K562 (cell line): ENCODE measurements around the gene DARS2. TPM values are rescaled to one million over a fixed set of nuclear protein-coding genes. Genes with fewer than 3 reads are reported as not detected.

ENCODE experiments used
- ATAC-seq: fragments of 200-7000 bp; cut with Tn5 transposase; 3 replicates; pipeline ENCODE4 v1.9.1; 2020; ENCODE audit warnings: moderate library complexity
- BruUV-seq: library from RNA; stranded (reverse); fragments of 400-500 nt; replicated peaks from 2 replicates; lab custom pipeline; 2021; lab: Mats Ljungman, UMichigan
- CTCF ChIA-PET: fragments of 300-600 bp; formaldehyde crosslinking; extraction: SDS; loops from one replicate; lab custom pipeline; 2021; ENCODE audit warnings: low intra/inter-chr PET ratio; lab: Yijun Ruan, JAX
- POLR2A ChIA-PET: fragments of 300-600, 350-650 bp; sonication (Branson Sonifier 250); formaldehyde crosslinking; extraction: SDS; loops from one replicate; lab custom pipeline; 2021; ENCODE audit warnings: antibody characterized with exemption, inconsistent platforms; lab: Yijun Ruan, JAX
- DNase-seq, 4 experiments: peaks; one replicate each; pipeline versions ENCODE4 v3.0.0 to v3.0.0-alpha.2; 2011 to 2018; ENCODE audit warnings: low spot score in 3 of 4, mixed read lengths in 3 of 4; ENCODE audit errors: extremely low read depth in 1 of 4
- FAIRE-seq: peaks from 2 replicates; lab custom pipeline; 2011; peaks lifted over from hg19 to GRCh38; lab: Jason Lieb, UNC
- H2AFZ ChIP-seq: 2 replicates; pipeline ENCODE4 v1.6.0; 2011; ENCODE audit warnings: low read depth, low read length, control low read depth, inconsistent platforms
- H3K27ac ChIP-seq: fragments of 200-600 bp; 3 replicates; pipeline ENCODE4 v1.8.0; 2011; ENCODE audit warnings: low read depth, mild to moderate bottlenecking, control low read depth, inconsistent platforms, low read length, moderate library complexity, mixed read lengths; ENCODE audit errors: extremely low read depth
- H3K27me3 ChIP-seq, 2 experiments: fragments of 300-600 bp in 1 of 2; 2 replicates in 1 of 2; 3 replicates in 1 of 2; pipeline versions ENCODE4 v1.6.0 to v1.8.0; 2011; ENCODE audit warnings: inconsistent platforms in 2 of 2, low read length in 2 of 2, mild to moderate bottlenecking in 1 of 2, mixed read lengths in 1 of 2, moderate library complexity in 1 of 2; ENCODE audit not compliant: control insufficient read depth in 2 of 2, insufficient read depth in 2 of 2
- H3K36me3 ChIP-seq: fragments of 300-600 bp; 3 replicates; pipeline ENCODE4 v1.8.0; 2011; ENCODE audit warnings: mild to moderate bottlenecking, low read length, inconsistent platforms; ENCODE audit not compliant: control insufficient read depth, insufficient read depth
- H3K4me1 ChIP-seq, 2 experiments: fragments of 200-600 bp in 1 of 2; replicated peaks in 1 of 2; 2 replicates in 1 of 2; 3 replicates in 1 of 2; pipeline versions ENCODE4 v1.5.1 to v1.8.0; 2011; ENCODE audit warnings: inconsistent platforms in 2 of 2, low read length in 2 of 2, mild to moderate bottlenecking in 1 of 2, mixed read lengths in 1 of 2, moderate library complexity in 1 of 2; ENCODE audit not compliant: control insufficient read depth in 2 of 2, insufficient read depth in 2 of 2
- H3K4me2 ChIP-seq: 2 replicates; pipeline ENCODE4 v1.6.1; 2011; ENCODE audit warnings: low read length, control low read depth, inconsistent platforms, mixed read lengths; ENCODE audit not compliant: insufficient read depth
- H3K4me3 ChIP-seq: fragments of 200-600 bp; sonication (generic), shearing (Covaris generic); 2 replicates; pipeline ENCODE4 v1.5.1; 2016; ENCODE audit warnings: control low read depth, inconsistent platforms
- H3K79me2 ChIP-seq: fragments of 200-600 bp; 3 replicates; pipeline ENCODE4 v1.8.0; 2011; ENCODE audit warnings: low read length, inconsistent platforms; ENCODE audit not compliant: control insufficient read depth, insufficient read depth
- H3K9ac ChIP-seq, 2 experiments: 2 replicates each; pipeline versions ENCODE4 v1.6.0 to v1.6.1; 2011; ENCODE audit warnings: low read depth in 2 of 2, low read length in 2 of 2, control low read depth in 1 of 2, inconsistent platforms in 1 of 2, mild to moderate bottlenecking in 1 of 2, mixed read lengths in 1 of 2; ENCODE audit not compliant: insufficient read depth in 1 of 2
- H3K9me1 ChIP-seq: one replicate; pipeline ENCODE4 v1.6.0; 2011; ENCODE audit warnings: inconsistent platforms, mild to moderate bottlenecking, low read length, moderate library complexity; ENCODE audit not compliant: control insufficient read depth, insufficient read depth
- H3K9me3 ChIP-seq: replicated peaks from 2 replicates; pipeline ENCODE4 v1.5.1; 2011; ENCODE audit warnings: low read depth, low read length, inconsistent platforms; ENCODE audit not compliant: control insufficient read depth, insufficient read depth
- H4K20me1 ChIP-seq: replicated peaks from 2 replicates; pipeline ENCODE4 v1.6.1; 2011; ENCODE audit warnings: low read length, inconsistent platforms, mixed read lengths; ENCODE audit not compliant: control insufficient read depth, insufficient read depth
- GTF2F1 ChIP-seq: IDR thresholded peaks from 2 replicates; pipeline ENCODE4 v1.6.1; 2011; ENCODE audit warnings: low read depth, low read length, improper control_type of control experiment
- KDM1A ChIP-seq, 2 experiments: fragments of 450-650 bp; IDR thresholded peaks; 2 replicates each; pipeline ENCODE4 v1.6.1; 2016; ENCODE audit warnings: mild to moderate bottlenecking in 2 of 2
- PRMT5 ChIP-seq: sonication (generic); formaldehyde crosslinking; IDR thresholded peaks from 2 replicates; pipeline ENCODE4 v1.5.0; 2020; ENCODE audit warnings: missing genetic modification reagents
- SETDB1 ChIP-seq: IDR thresholded peaks from one replicate; pipeline ENCODE4 v1.6.1; 2012; ENCODE audit warnings: low read length, control low read depth, inconsistent platforms
- TBL1XR1 ChIP-seq, 2 experiments: IDR thresholded peaks; 2 replicates each; pipeline ENCODE4 v1.6.1; 2012; ENCODE audit warnings: improper control_type of control experiment in 2 of 2, low read length in 2 of 2, mild to moderate bottlenecking in 1 of 2
- ZNF133 ChIP-seq: fragments of 250-450 bp; sonication (Bioruptor Pico); IDR thresholded peaks from 2 replicates; pipeline ENCODE4 v1.4.0; 2020; ENCODE audit warnings: mild to moderate bottlenecking
- WGBS: fragments of 100-300 bp; shearing (Covaris generic); methylation state at CpG from one replicate; pipeline ENCODE4 v1.1.6; 2016; ENCODE audit warnings: low coverage, mixed read lengths; ENCODE audit not compliant: insufficient coverage; ENCODE audit errors: missing lambda C conversion rate; 5-methylcytosine and 5-hydroxymethylcytosine counted together
- in situ Hi-C: fragments of 300-500 bp; cut with MboI; formaldehyde crosslinking; loops from 4 replicates; pipeline ENCODE4 v1.15.0; 2018; ENCODE audit warnings: inconsistent platforms, mixed read lengths
- intact Hi-C: fragments of 100-400 bp; cut with micrococcal nuclease; formaldehyde crosslinking; loops from 2 replicates; pipeline ENCODE4 v1.14.2; 2022
- polyA plus RNA-seq, 8 experiments: library from polyadenylated mRNA; depleted of rRNA in 4 of 8; stranded (reverse) in 5 of 8; unstranded in 3 of 8; fragments of >200 nt; fragmentation: Nextera tagmentation in 2 of 8; fragmentation: Illumina TruSeq in 1 of 8; extraction: Ambion mirVana in 2 of 8; extraction: Trizol in 1 of 8; gene quantifications; 2 replicates each; pipeline versions ENCODE4 v1.2.1 to v1.2.3, GENCODE V29; 2011 to 2014; ENCODE audit warnings: inconsistent platforms in 1 of 8, missing spikeins in 1 of 8
- total RNA-seq, 7 experiments: library from RNA; depleted of rRNA in 6 of 7; stranded (reverse); fragments of >200 nt in 6 of 7; fragmentation: Illumina TruSeq in 2 of 7; extraction: Trizol in 2 of 7; gene quantifications; 2 replicates each; pipeline versions ENCODE4 v1.2.1 to v1.2.3, GENCODE V29; 2011 to 2021; ENCODE audit warnings: low replicate concordance in 1 of 7
- TF ChIP-seq, protein P1 (sequence below): fragments of 250-450 bp; sonication (Bioruptor Pico); IDR thresholded peaks from 2 replicates; pipeline ENCODE4 v1.4.0; 2020

DARS2 gene
- total and polyA plus RNA-seq, 9 of the 15 experiments (the other 6 are each of a cell fraction or from before 2014, with no cell fraction given) = 36.4 to 96.7 (median 68.6) TPM

DNA sequence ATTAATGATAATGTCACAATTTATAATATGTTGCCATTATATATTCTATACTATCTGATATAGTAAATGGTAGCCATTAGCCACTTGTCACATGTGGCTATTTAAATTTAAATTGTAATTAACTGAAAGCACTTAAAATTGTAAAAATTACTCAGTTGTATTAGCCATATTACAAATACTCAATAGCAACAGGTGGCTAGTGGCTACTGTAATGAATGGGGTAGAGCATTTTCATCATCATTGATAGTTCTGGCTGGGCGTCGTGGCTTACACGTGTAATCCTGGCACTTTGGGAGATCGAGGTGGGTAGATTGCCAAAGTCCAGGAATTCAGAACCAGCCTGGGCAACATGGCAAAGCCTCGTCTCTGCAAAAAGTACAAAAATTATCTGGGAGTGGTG is 60.2 kb downstream of the DARS2 start:
- no peak for DNase-seq
- H3K4me3 ChIP-seq = no peak overlapping the region
- no peaks in the 10 kb centered on the region for H3K9me3 ChIP-seq
- WGBS = 74% methylated on average over 5 of the region's 5 CpGs
- no peak overlapping the region for H3K9ac ChIP-seq
- no peak overlapping the region for H2AFZ ChIP-seq
- ChIA-PET CTCF (no interaction called here), POLR2A (interaction anchor here (3.5 kb wide), 1 partner anchor 17 kb away, joined by 19 read pairs; the partner anchor contains the start of genes GAS5 and ZBTB37)
- in situ Hi-C loops (no loop called here), intact Hi-C loops (no loop called here)
- peaks cover 14% of the 10 kb centered on the region; the same call in 2 of the 3 replicates for H3K36me3 ChIP-seq
- no peaks in the 10 kb centered on the region for H3K9me1 ChIP-seq
- no peaks in the 10 kb centered on the region for H3K27me3 ChIP-seq
- no TSS peak for BruUV-seq
- H3K4me2 ChIP-seq = no peak overlapping the region
- H4K20me1 ChIP-seq = no peaks in the 10 kb centered on the region
- FAIRE-seq = no peak
- H3K4me1 ChIP-seq = no peaks in the 10 kb centered on the region
- H3K79me2 ChIP-seq = no peaks in the 10 kb centered on the region
- TF ChIP-seq SETDB1 (no peak), PRMT5 (CRISPR knock-in tag) (no peak), GTF2F1 (no peak), TBL1XR1 (IDR thresholded peaks at IDR 0.05; ENCODE audit: low read length in 2 of 2) (no peak), ZNF133 (CRISPR knock-in tag) (no peak), KDM1A (IDR thresholded peaks at IDR 0.05) (no peak)
- TF ChIP-seq, protein P1, sequence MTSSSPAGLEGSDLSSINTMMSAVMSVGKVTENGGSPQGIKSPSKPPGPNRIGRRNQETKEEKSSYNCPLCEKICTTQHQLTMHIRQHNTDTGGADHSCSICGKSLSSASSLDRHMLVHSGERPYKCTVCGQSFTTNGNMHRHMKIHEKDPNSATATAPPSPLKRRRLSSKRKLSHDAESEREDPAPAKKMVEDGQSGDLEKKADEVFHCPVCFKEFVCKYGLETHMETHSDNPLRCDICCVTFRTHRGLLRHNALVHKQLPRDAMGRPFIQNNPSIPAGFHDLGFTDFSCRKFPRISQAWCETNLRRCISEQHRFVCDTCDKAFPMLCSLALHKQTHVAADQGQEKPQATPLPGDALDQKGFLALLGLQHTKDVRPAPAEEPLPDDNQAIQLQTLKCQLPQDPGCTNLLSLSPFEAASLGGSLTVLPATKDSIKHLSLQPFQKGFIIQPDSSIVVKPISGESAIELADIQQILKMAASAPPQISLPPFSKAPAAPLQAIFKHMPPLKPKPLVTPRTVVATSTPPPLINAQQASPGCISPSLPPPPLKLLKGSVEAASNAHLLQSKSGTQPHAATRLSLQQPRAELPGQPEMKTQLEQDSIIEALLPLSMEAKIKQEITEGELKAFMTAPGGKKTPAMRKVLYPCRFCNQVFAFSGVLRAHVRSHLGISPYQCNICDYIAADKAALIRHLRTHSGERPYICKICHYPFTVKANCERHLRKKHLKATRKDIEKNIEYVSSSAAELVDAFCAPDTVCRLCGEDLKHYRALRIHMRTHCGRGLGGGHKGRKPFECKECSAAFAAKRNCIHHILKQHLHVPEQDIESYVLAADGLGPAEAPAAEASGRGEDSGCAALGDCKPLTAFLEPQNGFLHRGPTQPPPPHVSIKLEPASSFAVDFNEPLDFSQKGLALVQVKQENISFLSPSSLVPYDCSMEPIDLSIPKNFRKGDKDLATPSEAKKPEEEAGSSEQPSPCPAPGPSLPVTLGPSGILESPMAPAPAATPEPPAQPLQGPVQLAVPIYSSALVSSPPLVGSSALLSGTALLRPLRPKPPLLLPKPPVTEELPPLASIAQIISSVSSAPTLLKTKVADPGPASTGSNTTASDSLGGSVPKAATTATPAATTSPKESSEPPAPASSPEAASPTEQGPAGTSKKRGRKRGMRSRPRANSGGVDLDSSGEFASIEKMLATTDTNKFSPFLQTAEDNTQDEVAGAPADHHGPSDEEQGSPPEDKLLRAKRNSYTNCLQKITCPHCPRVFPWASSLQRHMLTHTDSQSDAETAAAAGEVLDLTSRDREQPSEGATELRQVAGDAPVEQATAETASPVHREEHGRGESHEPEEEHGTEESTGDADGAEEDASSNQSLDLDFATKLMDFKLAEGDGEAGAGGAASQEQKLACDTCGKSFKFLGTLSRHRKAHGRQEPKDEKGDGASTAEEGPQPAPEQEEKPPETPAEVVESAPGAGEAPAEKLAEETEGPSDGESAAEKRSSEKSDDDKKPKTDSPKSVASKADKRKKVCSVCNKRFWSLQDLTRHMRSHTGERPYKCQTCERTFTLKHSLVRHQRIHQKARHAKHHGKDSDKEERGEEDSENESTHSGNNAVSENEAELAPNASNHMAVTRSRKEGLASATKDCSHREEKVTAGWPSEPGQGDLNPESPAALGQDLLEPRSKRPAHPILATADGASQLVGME (CRISPR knock-in tag) = no peak
- H3K27ac ChIP-seq = no peak overlapping the region
- no peak for ATAC-seq
